ENCODE measurements around the gene DOLPP1. TPM values are rescaled to one million over a fixed set of nuclear protein-coding genes. Genes with fewer than 3 reads are reported as not detected.
A peak's percentile ranks its signal among the peaks of the same experiment; 100 is the strongest.
"Not testable (repeated sequence)": the region's sequence is repeated elsewhere in the genome, so short reads cannot be mapped to it uniquely, and the experiment has no call there.

Gene DOLPP1
- total RNA-seq = 1 to 10 TPM; 4.4 to 5.7 TPM
- long read RNA-seq, donor 1, partial matches to known transcripts = 3 of 6 reads
- long read RNA-seq, donor 1, other reads (novel, unspliced or antisense) = 0 of 6 reads
- long read RNA-seq, donor 2, transcript DOLPP1-202 (8 exons, 2,177 nt) = major isoform, 5 of 11 reads
- long read RNA-seq, donor 2, transcript DOLPP1-203 (7 exons, 2,037 nt) = major isoform, 5 of 11 reads
- long read RNA-seq, donor 2, partial matches to known transcripts = 0 of 11 reads
- long read RNA-seq, donor 2, other reads (novel, unspliced or antisense) = 1 of 11 reads

- intact Hi-C loops (cut with DNase I) = no loop called here
- peak; percentile 100 for DNase-seq (ENCODE audit: low spot score)
Observed at GRCh38 chr9:129080601-129081387, at the start of gene DOLPP1. DOLPP1 (plus strand) TSS chr9:129081111; CDS start chr9:129081132, 21 bp downstream.

- DNase-seq (ENCODE audit: low spot score) = no peak
- intact Hi-C loops (cut with DNase I) = no loop called here
Observed at GRCh38 chr9:129031514-129031913, 49.4 kb upstream of the DOLPP1 start.

GRCh38 chr9:129032541-129033159 is 48.3 kb upstream of the DOLPP1 start:
- intact Hi-C loops (cut with DNase I) = no loop called here
- peak; percentile 60 for DNase-seq (ENCODE audit: low spot score)

GRCh38 chr9:129033216-129033615 is 47.7 kb upstream of the DOLPP1 start:
- intact Hi-C loops (cut with DNase I) = no loop called here
- DNase-seq (ENCODE audit: low spot score) = no peak

- intact Hi-C loops (cut with DNase I); DNase-seq (ENCODE audit: low spot score): not testable (repeated sequence)
Observed at GRCh38 chr9:129035838-129036237, 45.1 kb upstream of the DOLPP1 start.

- intact Hi-C loops (cut with DNase I) = no loop called here
- peak; percentile 99 for DNase-seq (ENCODE audit: low spot score)
Observed at GRCh38 chr9:129036241-129036922, 44.5 kb upstream of the DOLPP1 start, which contains the start of gene MIGA2. MIGA2 (plus strand) TSS chr9:129036626; CDS start chr9:129040595, 3,969 bp downstream.

GRCh38 chr9:129036923-129037766 is 43.8 kb upstream of the DOLPP1 start:
- no peak for DNase-seq (ENCODE audit: low spot score)
- intact Hi-C loops (cut with DNase I) = no loop called here

- no peak for DNase-seq (ENCODE audit: low spot score)
- intact Hi-C loops (cut with DNase I) = no loop called here
Observed at GRCh38 chr9:129037767-129038098, 43.2 kb upstream of the DOLPP1 start.

- intact Hi-C loops (cut with DNase I) = no loop called here
- DNase-seq (ENCODE audit: low spot score) = no peak
Observed at GRCh38 chr9:129038109-129038852, 42.6 kb upstream of the DOLPP1 start.

GRCh38 chr9:129040113-129040643 is 40.7 kb upstream of the DOLPP1 start:
- intact Hi-C loops (cut with DNase I) = no loop called here
- DNase-seq (ENCODE audit: low spot score) = no peak

- no peak for DNase-seq (ENCODE audit: low spot score)
- intact Hi-C loops (cut with DNase I) = no loop called here
Observed at GRCh38 chr9:129042016-129042415, 38.9 kb upstream of the DOLPP1 start.

- intact Hi-C loops (cut with DNase I) = no loop called here
- peak; percentile 73 for DNase-seq (ENCODE audit: low spot score)
Observed at GRCh38 chr9:129052592-129052991, 28.3 kb upstream of the DOLPP1 start.

- intact Hi-C loops (cut with DNase I) = no loop called here
- DNase-seq (ENCODE audit: low spot score) = no peak
Observed at GRCh38 chr9:129053020-129053419, 27.9 kb upstream of the DOLPP1 start.

- DNase-seq (ENCODE audit: low spot score) = no peak
- intact Hi-C loops (cut with DNase I) = no loop called here
Observed at GRCh38 chr9:129054163-129054851, 26.6 kb upstream of the DOLPP1 start.

GRCh38 chr9:129058965-129059795 is 21.7 kb upstream of the DOLPP1 start:
- intact Hi-C loops (cut with DNase I) = no loop called here
- no peak for DNase-seq (ENCODE audit: low spot score)

Measured in posterior vena cava (tissue), 2 donors.